ENCODE data around the gene GPR15LG.

The GPR15LG gene

GRCh38 chr10:84194424-84195043 lies 20.9 kb downstream of the GPR15LG start, which contains the start of gene CDHR1:
CDHR1 (plus strand) TSS chr10:84194537; CDS start chr10:84194761, 224 bp downstream.
- no peak for DNase-seq

GRCh38 chr10:84195044-84195830 lies 21.6 kb downstream of the GPR15LG start:
- no peak for DNase-seq

- DNase-seq: peak; percentile 26
These were observed 22.5 kb downstream of the GPR15LG start for GRCh38 chr10:84196083-84196482.

DNA sequence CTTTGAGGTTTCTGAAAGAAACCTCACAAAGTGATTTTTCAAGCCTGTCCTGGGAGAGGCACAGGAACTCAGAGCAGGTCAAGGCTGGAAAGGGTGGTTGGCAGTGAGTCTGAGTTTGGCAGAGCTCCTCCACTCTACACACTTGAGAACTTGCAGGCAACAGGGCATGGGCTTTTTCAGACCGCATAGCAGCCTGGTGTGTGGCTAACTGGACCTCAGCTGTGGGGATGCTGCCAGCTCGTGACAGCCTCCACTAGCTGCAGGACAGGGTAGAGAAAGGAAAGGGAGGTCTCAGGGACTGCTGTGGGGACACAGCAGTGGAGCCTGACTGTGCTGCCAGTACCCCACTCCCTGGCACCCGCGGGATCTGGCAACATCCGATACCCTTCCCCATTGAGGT lies 23.3 kb downstream of the GPR15LG start:
- no peak for DNase-seq

DNA sequence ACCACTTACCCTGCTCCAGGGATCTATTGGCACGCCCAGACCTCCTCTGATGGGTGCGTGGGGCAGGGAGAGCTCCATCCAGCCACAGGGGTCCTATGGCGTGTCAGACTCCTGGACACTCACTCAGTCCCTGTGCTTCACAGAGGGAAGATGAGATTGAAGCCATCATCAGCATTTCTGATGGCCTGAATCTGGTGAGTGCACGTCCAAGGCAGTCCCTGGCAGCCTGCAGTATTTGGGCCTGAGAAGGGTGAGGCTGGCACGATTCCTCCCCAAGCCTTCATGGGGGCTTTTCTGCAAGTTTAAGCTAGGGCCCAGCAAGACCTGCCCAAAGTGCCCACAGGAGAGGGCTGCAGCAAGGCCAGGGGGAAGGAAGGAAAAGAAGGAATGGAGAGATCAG lies 24.0 kb downstream of the GPR15LG start:
- no peak for DNase-seq

- peak; percentile 13 for DNase-seq
These were observed 24.8 kb downstream of the GPR15LG start for GRCh38 chr10:84198206-84198915.

DNA sequence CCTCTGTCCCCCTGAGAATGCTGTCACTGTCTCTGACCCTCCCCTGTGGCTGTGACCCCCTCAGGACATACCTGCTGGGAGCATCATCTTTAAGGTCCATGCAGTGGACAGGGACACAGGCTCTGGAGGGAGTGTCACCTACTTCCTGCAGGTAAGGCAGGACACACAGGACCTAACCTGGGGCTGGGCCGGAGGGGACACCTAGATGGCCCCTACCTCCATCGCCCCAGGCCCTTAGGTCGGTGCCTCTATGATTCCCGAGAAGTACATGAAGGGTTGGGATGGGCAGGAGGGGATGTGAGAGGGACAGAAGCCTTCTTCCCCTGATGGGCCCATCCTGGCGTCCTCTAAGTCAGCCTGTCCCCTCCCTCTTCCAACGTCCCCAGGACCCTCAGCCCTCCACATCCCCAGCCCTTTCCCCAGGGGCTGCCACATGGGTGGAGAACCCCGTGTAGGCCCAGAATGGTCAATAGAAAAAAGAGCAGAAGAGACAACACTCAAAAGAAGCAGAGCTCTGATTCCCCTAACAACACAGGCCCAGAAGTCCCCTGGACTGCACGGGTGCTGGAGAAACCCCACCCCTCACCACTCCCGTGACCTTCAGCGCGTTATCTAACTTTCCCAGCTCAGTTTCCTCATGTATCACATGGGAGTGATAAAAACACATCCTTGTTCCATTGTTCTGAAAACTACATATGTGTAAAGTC lies 27.1 kb downstream of the GPR15LG start:
- no peak for DNase-seq

DNA sequence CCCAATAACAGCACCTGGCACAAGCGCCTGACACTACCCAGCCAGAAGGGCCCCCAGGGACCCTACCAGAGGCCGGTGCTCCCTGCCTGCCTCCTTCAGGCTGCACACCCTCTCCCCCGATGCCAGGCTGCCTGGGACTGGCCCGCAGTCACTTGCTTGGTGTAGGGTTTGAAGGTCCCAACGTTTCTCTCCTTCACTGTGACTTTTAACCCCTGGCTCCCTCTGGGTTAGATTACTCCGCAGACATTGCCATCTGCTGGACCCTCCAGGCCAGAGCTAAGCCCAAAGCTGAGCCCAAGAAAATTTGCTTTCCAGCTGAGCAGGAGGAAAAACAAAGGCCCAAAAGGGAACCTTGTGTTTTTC lies 27.6 kb downstream of the GPR15LG start:
- DNase-seq: no peak

- DNase-seq: no peak
These were observed 28.1 kb downstream of the GPR15LG start for GRCh38 chr10:84201682-84202081.

- DNase-seq: no peak
These were observed 28.7 kb downstream of the GPR15LG start for GRCh38 chr10:84202349-84202748.

GRCh38 chr10:84204122-84204521 lies 30.5 kb downstream of the GPR15LG start:
- DNase-seq: no peak

DNA sequence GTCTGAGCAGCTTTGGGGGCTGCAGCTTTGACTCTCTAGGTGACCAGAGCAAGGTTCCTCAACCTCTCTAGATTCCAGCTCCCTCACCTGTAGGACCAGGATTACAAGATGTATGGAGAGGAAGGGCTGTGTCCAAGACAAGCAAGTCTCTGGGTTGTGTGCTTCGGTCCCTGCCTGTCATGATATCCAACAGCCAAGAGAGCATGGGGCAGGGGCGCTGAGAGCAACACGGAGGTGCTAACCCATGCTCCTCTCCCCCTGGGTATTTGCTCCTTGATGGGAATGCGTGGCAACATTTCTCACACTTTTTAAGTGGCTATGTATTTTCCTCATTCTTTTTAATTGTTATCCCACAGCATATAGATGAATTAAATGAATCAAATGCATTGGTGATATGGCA lies 31.0 kb downstream of the GPR15LG start:
- no peak for DNase-seq

DNA sequence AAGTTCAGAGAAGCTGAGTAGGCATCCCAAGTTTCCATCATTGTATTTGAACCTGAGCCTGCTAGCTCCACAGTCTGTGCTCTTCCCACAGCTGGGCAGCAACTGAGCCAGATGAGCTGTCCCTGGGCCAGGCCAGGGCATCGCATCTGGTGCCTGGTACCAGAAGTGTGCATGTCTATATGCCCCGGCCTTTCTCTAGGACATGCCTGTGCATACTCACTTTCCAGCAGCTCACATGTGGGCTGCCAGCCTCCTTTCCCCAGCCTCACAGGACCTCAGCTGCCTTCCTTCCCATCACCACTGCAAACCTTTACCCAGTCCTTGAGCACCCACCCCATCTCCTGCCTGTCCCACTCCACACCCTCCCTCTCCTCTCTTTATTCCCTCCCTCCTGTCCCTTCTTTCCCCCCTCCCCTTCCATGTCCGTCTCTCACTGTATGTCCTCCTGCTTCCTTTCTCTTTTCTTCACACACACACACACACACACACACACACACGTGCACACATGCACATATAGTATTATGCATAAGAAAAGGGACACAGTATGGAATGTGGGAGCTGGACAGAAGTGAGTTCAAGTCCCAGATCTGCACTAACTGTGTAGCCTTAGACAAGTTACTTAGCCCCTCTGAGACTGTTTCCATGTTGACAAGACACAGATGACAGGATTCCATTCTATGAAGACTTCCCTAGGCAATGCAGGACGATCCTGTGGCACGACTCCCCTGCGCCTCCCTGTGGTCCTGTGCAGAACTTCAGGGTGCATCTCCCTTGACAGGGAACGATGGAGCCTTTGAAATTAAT lies 31.6 kb downstream of the GPR15LG start:
- peak; percentile 24 for DNase-seq

DNA sequence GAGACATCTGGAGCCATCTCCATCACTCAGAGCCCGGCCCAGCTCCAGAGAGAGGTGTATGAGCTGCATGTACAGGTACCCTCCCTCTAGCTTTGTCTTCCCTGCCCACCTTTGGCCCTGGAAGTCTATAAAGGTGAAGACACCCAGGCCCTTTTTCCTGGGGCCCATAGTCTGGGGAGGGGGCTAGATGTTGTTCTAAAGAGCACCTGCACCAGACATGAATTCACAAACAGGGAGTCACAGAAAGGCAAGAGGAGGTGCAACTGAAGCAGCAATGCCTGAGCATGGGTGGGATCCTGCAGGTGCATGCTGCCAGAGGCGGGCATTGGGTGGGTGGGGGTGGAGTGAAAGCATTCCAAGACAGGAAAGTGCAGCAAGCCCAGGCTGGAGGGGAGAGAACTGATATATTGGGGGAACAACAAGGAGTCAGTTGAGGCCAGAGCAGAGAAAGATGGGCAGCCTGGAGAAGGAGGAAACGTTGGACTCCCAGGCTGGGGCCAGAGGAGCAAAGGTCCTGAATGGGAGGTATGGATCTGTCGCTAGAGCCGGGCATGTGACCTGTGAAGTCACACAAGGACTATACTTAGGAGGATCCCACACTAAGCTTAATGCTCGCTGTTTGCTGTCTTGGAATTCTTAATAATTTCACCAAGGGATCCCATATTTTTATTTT lies 32.4 kb downstream of the GPR15LG start:
- no peak for DNase-seq

DNA sequence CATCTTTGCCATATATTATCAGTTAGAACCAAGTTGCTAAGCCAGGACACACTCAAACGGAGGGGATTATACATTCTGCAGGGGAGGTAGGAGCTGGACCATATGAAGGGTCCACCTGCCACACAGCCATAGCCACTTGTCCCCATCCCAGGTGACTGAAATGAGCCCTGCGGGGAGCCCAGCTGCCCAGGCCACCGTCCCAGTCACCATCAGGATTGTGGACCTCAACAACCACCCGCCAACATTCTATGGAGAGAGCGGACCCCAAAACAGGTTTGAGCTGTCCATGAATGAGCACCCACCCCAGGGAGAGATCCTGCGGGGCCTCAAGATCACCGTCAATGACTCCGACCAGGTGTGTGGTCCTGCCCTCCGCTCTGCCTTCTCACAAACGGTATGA lies 34.4 kb downstream of the GPR15LG start:
- DNase-seq: no peak

DNA sequence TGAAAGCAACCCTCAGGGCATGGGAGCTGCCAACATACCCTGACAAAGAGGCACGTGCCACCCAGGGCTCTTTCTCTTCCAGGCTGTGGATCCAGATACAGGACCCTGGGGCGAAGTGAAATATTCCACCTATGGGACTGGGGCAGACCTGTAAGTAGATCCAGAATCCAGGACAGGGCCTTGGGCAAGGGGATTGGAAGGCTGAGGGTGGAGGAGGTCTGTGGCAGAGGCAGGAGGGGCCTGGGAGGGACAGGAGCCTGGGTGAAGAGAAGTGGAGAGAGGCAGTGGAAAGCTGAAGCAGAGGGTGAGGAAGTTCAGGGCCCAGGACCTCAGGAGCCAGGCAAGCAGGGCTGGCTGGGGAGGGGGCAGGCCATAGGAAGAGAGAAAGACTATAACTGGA lies 38.0 kb downstream of the GPR15LG start:
- no peak for DNase-seq

- DNase-seq: no peak
These were observed 38.4 kb downstream of the GPR15LG start for GRCh38 chr10:84212014-84212413.

GRCh38 chr10:84213076-84213475 lies 39.5 kb downstream of the GPR15LG start:
- DNase-seq: no peak

DNA sequence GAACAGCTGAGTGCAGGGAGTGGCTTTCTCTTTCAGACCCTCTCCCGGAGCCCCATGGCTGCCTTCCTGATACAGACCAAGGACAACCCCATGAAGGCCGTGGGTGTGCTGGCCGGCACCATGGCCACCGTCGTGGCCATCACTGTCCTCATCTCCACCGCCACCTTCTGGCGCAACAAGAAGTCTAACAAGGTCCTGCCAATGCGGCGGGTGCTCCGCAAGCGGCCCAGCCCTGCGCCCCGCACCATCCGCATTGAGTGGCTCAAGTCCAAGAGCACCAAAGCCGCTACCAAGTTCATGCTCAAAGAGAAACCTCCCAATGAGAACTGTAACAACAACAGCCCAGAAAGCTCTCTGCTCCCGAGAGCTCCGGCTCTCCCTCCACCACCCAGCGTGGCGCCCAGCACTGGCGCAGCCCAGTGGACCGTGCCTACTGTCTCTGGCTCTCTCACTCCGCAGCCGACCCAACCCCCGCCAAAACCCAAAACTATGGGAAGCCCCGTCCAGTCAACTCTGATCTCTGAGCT lies 40.5 kb downstream of the GPR15LG start:
- DNase-seq: no peak

GRCh38 chr10:84214612-84215235 lies 41.1 kb downstream of the GPR15LG start:
- no peak for DNase-seq

DNA sequence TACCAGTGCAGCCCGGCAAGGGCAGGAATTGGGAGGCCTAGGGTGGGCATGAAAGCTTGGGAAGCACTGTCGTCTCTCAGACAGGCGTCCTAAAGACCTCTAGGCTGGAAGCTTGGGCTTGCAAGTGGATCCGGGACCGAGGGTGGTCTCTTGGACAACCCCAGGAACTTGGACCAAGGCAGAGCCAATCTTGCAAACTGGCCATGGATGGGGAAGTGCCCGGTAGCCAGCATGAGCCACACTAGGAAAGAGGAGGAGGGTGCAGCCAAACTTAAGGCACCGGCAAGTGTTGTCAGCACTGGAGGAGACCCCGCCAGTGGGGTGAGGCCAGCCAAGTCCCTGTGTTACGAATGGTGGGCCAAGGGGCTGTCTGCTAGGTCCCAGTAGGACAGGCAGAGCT lies 43.2 kb downstream of the GPR15LG start:
- DNase-seq: no peak
